ENCODE measurements around the gene TUG1.

- TF ChIP-seq CTCF (conservative IDR thresholded peaks at IDR 0.05; ENCODE audit: low read depth, low read length) (no peak), BHLHE40 (IDR thresholded peaks at IDR 0.05; ENCODE audit: low read depth, low read length) (no peak), POLR2A (IDR thresholded peaks at IDR 0.05; ENCODE audit: low read depth, low read length) (no peak), MXI1 (IDR thresholded peaks at IDR 0.05; ENCODE audit: borderline replicate concordance, low read depth, low read length) (no peak), CEBPB (IDR thresholded peaks at IDR 0.05; ENCODE audit: low read depth, low read length) (no peak), NFE2L2 (IDR thresholded peaks at IDR 0.05; ENCODE audit: low read depth, low read length) (no peak), RFX5 (IDR thresholded peaks at IDR 0.05; ENCODE audit: low read depth, low read length) (no peak), RAD21 (IDR thresholded peaks at IDR 0.05; ENCODE audit: low read length) (no peak), FOS (IDR thresholded peaks at IDR 0.05; ENCODE audit: low read depth, low read length) (no peak), CHD1 (IDR thresholded peaks at IDR 0.05; ENCODE audit: low read depth, low read length) (no peak)
These were observed 41.3 kb upstream of the TUG1 start for GRCh38 chr22:30927806-30928205.

Measured in IMR-90 (cell line).